A549 (cell line): ENCODE results near the gene RAI14.

Experiments
- CBX8 ChIP-seq: fragments of 200-600 bp; sonication (generic); IDR thresholded peaks from 2 replicates; pipeline ENCODE4 v1.6.1; 2016
- EP300 ChIP-seq, 2 experiments: fragments of >200 bp; sonication (Bioruptor Twin); formaldehyde crosslinking; IDR thresholded peaks; 2 replicates in 1 of 2; 3 replicates in 1 of 2; pipeline ENCODE4 v1.6.1; 2016 to 2017
- MAFK ChIP-seq: fragments of 450-650 bp; IDR thresholded peaks from 2 replicates; pipeline ENCODE4 v1.6.1; 2014; ENCODE audit not compliant: partially characterized antibody
- MYC ChIP-seq: IDR thresholded peaks from 2 replicates; pipeline ENCODE4 v1.6.1; 2012; ENCODE audit warnings: mild to moderate bottlenecking, inconsistent platforms, low read length, improper control_type of control experiment, borderline replicate concordance
- PHF8 ChIP-seq: fragments of 200-600 bp; sonication (generic); IDR thresholded peaks from 2 replicates; pipeline ENCODE4 v1.6.1; 2016; ENCODE audit warnings: low read depth, mild to moderate bottlenecking, antibody characterized with exemption, moderate library complexity, borderline replicate concordance
- SMC3 ChIP-seq: fragments of >200 bp; sonication (Bioruptor Twin); formaldehyde crosslinking; IDR thresholded peaks from 3 replicates; pipeline ENCODE4 v1.6.1; 2018; ENCODE audit warnings: inconsistent platforms
- TF ChIP-seq, protein P1 (sequence below): fragments of >200 bp; sonication (Bioruptor Twin); formaldehyde crosslinking; IDR thresholded peaks from 3 replicates; pipeline ENCODE4 v1.5.1; 2016

DNA sequence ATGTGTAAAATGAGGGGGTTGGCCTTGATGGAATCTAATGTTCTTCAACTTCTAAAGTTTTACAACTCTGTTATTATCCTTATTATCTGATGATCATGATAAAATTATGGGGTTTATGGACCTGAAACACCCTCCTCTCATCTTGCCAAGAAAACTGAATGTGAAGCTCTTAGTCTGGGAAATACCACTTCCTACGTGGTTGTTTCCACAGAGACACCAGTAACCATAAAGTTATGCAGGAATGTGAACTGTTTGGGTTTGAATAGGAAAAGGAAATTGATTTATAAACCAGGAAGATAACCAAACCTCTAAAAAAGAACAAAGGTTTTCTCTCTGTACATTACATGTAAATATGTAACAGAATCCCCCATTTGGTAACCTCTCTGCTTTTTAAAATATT is 28.3 kb upstream of the RAI14 start:
- TF ChIP-seq MYC, result no peak
- no peak for TF ChIP-seq CBX8
- TF ChIP-seq, protein P1, sequence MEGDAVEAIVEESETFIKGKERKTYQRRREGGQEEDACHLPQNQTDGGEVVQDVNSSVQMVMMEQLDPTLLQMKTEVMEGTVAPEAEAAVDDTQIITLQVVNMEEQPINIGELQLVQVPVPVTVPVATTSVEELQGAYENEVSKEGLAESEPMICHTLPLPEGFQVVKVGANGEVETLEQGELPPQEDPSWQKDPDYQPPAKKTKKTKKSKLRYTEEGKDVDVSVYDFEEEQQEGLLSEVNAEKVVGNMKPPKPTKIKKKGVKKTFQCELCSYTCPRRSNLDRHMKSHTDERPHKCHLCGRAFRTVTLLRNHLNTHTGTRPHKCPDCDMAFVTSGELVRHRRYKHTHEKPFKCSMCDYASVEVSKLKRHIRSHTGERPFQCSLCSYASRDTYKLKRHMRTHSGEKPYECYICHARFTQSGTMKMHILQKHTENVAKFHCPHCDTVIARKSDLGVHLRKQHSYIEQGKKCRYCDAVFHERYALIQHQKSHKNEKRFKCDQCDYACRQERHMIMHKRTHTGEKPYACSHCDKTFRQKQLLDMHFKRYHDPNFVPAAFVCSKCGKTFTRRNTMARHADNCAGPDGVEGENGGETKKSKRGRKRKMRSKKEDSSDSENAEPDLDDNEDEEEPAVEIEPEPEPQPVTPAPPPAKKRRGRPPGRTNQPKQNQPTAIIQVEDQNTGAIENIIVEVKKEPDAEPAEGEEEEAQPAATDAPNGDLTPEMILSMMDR, result no peak
- TF ChIP-seq PHF8, result no peak
- TF ChIP-seq MAFK, result no peak
- no peak for TF ChIP-seq EP300 (IDR thresholded peaks at IDR 0.05)
- no peak for TF ChIP-seq SMC3
